Nephron (organoid): ENCODE results near the gene POU5F2.
A peak's percentile ranks its signal among the peaks of the same experiment; 100 is the strongest.

Experiments
- H3K27ac Mint-ChIP-seq, 3 experiments: 2 replicates each; pipeline ENCODE4 v1.8.0; 2020; ENCODE audit warnings: mixed read lengths in 3 of 3, mild to moderate bottlenecking in 2 of 3, moderate library complexity in 1 of 3
- H3K27me3 Mint-ChIP-seq: 2 replicates; pipeline ENCODE4 v1.8.0; 2021; ENCODE audit warnings: low read depth, mild to moderate bottlenecking, moderate library complexity, mixed read lengths
- H3K36me3 Mint-ChIP-seq: 2 replicates; pipeline ENCODE4 v1.8.0; 2020; ENCODE audit warnings: low read depth, mixed read lengths
- H3K4me1 Mint-ChIP-seq: 2 replicates; pipeline ENCODE4 v1.8.0; 2020; ENCODE audit warnings: mixed read lengths
- H3K4me3 Mint-ChIP-seq, 3 experiments: 2 replicates each; pipeline ENCODE4 v1.8.0; 2020; ENCODE audit warnings: mild to moderate bottlenecking in 3 of 3, mixed read lengths in 3 of 3, moderate library complexity in 2 of 3
- H3K9me3 Mint-ChIP-seq: 2 replicates; pipeline ENCODE4 v1.8.0; 2020; ENCODE audit warnings: mixed read lengths
- CTCF ChIP-seq, 3 experiments: fragments of 200-600 bp; sonication (generic); IDR thresholded peaks; one replicate each; pipeline ENCODE4 v1.5.0; 2021; ENCODE audit warnings: antibody characterized with exemption in 3 of 3; ENCODE audit not compliant: unreplicated experiment in 3 of 3

Gene POU5F2

DNA sequence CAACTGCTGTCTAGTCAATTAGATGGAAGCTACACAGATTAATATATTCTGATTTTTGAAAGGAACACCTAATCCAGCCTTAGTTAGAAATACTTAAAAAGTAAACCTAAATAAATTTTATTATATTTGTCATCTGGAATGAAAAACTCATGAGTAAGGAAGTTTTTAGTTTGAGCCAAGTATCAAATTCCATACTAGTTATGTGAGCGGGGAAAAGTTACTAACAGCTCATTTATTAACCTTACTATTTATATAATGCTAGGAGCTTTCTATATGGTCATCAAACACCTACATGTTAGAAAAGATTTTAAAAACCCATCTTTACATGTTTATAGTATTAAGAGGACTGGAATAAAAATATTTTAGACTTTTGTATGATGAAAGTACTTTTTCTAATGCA lies 41.6 kb upstream of the POU5F2 start:
- Mint-ChIP-seq H3K4me1 (peaks cover 3% of the 10 kb centered on the region), H3K4me3 (no peak overlapping the region), H3K27ac (no peak overlapping the region), H3K36me3 (peaks cover 14% of the 10 kb centered on the region), H3K27me3 (no peaks in the 10 kb centered on the region), H3K9me3 (no peaks in the 10 kb centered on the region)
- no peak for TF ChIP-seq CTCF (IDR thresholded peaks at IDR 0.05; ENCODE audit: unreplicated experiment in 3 of 3)

- Mint-ChIP-seq H3K27ac (no peak overlapping the region), H3K36me3 (peaks cover 38% of the 10 kb centered on the region), H3K4me1 (peaks cover 5% of the 10 kb centered on the region), H3K27me3 (no peaks in the 10 kb centered on the region), H3K4me3 (no peak overlapping the region), H3K9me3 (peaks cover 3% of the 10 kb centered on the region)
- TF ChIP-seq CTCF (IDR thresholded peaks at IDR 0.05; ENCODE audit: unreplicated experiment in 3 of 3), result no peak
These were observed 36.2 kb upstream of the POU5F2 start for GRCh38 chr5:93777620-93778019.

- H3K27ac Mint-ChIP-seq, result no peak overlapping the region
- peaks cover 51% of the 10 kb centered on the region for H3K36me3 Mint-ChIP-seq
- peaks cover 39% of the 10 kb centered on the region for H3K9me3 Mint-ChIP-seq
- no peak for TF ChIP-seq CTCF (IDR thresholded peaks at IDR 0.05; ENCODE audit: unreplicated experiment in 3 of 3)
- H3K27me3 Mint-ChIP-seq, result no peaks in the 10 kb centered on the region
- H3K4me3 Mint-ChIP-seq, result no peak overlapping the region
- H3K4me1 Mint-ChIP-seq, result peaks cover 4% of the 10 kb centered on the region
These were observed 15.0 kb upstream of the POU5F2 start for GRCh38 chr5:93756372-93756771.

- TF ChIP-seq CTCF (IDR thresholded peaks at IDR 0.05; ENCODE audit: unreplicated experiment in 3 of 3), result no peak
- Mint-ChIP-seq H3K36me3 (peaks cover 47% of the 10 kb centered on the region), H3K4me1 (peaks cover 4% of the 10 kb centered on the region), H3K27me3 (no peaks in the 10 kb centered on the region), H3K9me3 (peaks cover 34% of the 10 kb centered on the region), H3K4me3 (no peak overlapping the region), H3K27ac (peak overlapping the region in 1 of 3 experiments; percentile 39)
These were observed 14.3 kb upstream of the POU5F2 start for GRCh38 chr5:93755716-93756115.

GRCh38 chr5:93748875-93749397 lies 7.5 kb upstream of the POU5F2 start:
- Mint-ChIP-seq H3K4me1 (no peaks in the 10 kb centered on the region), H3K9me3 (no peaks in the 10 kb centered on the region), H3K27ac (no peak overlapping the region), H3K27me3 (no peaks in the 10 kb centered on the region), H3K36me3 (no peaks in the 10 kb centered on the region), H3K4me3 (no peak overlapping the region)
- TF ChIP-seq CTCF (IDR thresholded peaks at IDR 0.05; ENCODE audit: unreplicated experiment in 3 of 3), result no peak

DNA sequence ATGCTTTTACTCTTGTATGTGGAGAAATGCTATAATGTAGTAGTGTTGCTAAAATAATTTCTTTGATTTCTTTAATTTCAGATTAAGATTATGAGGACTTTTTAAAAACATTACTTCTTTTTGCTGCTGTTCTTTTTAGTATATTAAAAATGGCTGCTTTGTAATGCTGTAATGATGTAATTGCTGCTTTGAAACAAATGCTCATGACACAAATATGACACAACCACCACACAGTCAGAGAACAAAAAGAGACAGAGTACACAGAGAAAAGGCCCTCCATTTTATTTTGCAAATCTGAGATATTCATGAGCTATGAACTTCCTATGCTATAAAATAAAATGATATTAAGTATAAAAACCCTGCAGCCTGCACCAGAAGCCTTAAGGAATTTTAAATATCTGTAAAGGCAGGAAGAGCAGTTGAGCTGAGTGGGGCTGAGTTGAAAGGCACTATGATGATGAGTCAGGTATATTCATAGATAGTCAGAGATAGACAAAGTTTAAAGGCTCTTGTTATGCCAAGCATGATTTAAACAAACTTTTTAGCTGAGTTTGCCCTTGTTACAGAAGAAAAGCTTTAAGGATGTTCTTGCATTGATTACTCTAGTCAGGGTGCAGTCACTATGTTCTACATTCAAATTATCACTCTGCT lies 5.1 kb upstream of the POU5F2 start:
- no peak for TF ChIP-seq CTCF (IDR thresholded peaks at IDR 0.05; ENCODE audit: unreplicated experiment in 3 of 3)
- H3K27ac Mint-ChIP-seq, result no peak overlapping the region
- H3K36me3 Mint-ChIP-seq, result peaks cover 12% of the 10 kb centered on the region

More for the DNA sequence above, 5.1 kb upstream of the POU5F2 start:
- no peaks in the 10 kb centered on the region for H3K27me3 Mint-ChIP-seq
- H3K9me3 Mint-ChIP-seq, result no peaks in the 10 kb centered on the region
- no peaks in the 10 kb centered on the region for H3K4me1 Mint-ChIP-seq
- no peak overlapping the region for H3K4me3 Mint-ChIP-seq
